Neural crest cell (in vitro differentiated cells): ENCODE results near the gene FRMD5. TPM values are rescaled to one million over a fixed set of nuclear protein-coding genes. Genes with fewer than 3 reads are reported as not detected.
"Not testable (repeated sequence)": the region's sequence is repeated elsewhere in the genome, so short reads cannot be mapped to it uniquely, and the experiment has no call there.

Experiments
- DNase-seq: peaks from one replicate; pipeline ENCODE4 v3.0.0; 2021; ENCODE audit warnings: low read depth, mixed read lengths, low spot score
- H3K27ac Mint-ChIP-seq: one replicate; pipeline ENCODE4 v1.8.0; 2021; ENCODE audit warnings: mild to moderate bottlenecking, mixed read lengths; ENCODE audit not compliant: unreplicated experiment
- H3K27me3 Mint-ChIP-seq: 2 replicates; pipeline ENCODE4 v1.8.0; 2021; ENCODE audit warnings: low read depth, mild to moderate bottlenecking, mixed read lengths
- H3K36me3 Mint-ChIP-seq: 2 replicates; pipeline ENCODE4 v1.8.0; 2021; ENCODE audit warnings: low read depth, mild to moderate bottlenecking, mixed read lengths
- H3K4me1 Mint-ChIP-seq: 2 replicates; pipeline ENCODE4 v1.8.0; 2021; ENCODE audit warnings: mixed read lengths
- H3K4me3 Mint-ChIP-seq: one replicate; pipeline ENCODE4 v1.8.0; 2021; ENCODE audit warnings: mild to moderate bottlenecking, mixed read lengths
- H3K9me3 Mint-ChIP-seq: 2 replicates; pipeline ENCODE4 v1.8.0; 2021; ENCODE audit warnings: mixed read lengths
- total RNA-seq: library from RNA; stranded (reverse); gene quantifications from 2 replicates; pipeline ENCODE4 v1.2.1, GENCODE V29; 2021
- TF ChIP-seq, protein P1 (sequence below): fragments of 200-600 bp; sonication (generic); conservative IDR thresholded peaks from 2 replicates; pipeline ENCODE4 v1.5.0; 2021; ENCODE audit warnings: antibody characterized with exemption, mild to moderate bottlenecking

Gene FRMD5
- total RNA-seq, 1 donor from 2014 or later, result 4.3 TPM

DNA sequence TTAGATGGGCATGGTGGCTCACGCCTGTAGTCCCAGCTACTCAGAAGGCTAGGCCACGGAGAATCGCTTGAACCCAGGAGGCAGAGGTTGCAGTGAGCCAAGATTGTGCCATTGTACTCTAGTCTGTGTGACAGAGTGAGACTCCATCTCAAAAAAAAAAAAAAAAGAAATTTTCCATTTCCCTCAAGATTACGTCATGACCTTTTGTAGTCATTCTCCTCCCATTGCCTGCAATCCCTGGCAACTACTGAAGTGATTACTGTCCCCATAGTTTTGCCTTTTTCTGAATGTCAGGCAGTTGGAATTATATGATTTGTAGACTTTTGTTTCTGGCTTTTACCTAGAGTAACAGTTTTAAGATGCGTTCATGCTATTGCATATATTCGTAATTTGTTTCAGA is 340.3 kb downstream of the FRMD5 start:
- no peak for DNase-seq
- H3K27me3 Mint-ChIP-seq, result no peaks in the 10 kb centered on the region
- H3K36me3 Mint-ChIP-seq, result peaks cover 9% of the 10 kb centered on the region
- H3K4me3 Mint-ChIP-seq, result no peak overlapping the region
- H3K4me1 Mint-ChIP-seq, result no peaks in the 10 kb centered on the region
- H3K9me3 Mint-ChIP-seq, result no peaks in the 10 kb centered on the region
- TF ChIP-seq, protein P1, sequence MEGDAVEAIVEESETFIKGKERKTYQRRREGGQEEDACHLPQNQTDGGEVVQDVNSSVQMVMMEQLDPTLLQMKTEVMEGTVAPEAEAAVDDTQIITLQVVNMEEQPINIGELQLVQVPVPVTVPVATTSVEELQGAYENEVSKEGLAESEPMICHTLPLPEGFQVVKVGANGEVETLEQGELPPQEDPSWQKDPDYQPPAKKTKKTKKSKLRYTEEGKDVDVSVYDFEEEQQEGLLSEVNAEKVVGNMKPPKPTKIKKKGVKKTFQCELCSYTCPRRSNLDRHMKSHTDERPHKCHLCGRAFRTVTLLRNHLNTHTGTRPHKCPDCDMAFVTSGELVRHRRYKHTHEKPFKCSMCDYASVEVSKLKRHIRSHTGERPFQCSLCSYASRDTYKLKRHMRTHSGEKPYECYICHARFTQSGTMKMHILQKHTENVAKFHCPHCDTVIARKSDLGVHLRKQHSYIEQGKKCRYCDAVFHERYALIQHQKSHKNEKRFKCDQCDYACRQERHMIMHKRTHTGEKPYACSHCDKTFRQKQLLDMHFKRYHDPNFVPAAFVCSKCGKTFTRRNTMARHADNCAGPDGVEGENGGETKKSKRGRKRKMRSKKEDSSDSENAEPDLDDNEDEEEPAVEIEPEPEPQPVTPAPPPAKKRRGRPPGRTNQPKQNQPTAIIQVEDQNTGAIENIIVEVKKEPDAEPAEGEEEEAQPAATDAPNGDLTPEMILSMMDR, result no peak
- no peak overlapping the region for H3K27ac Mint-ChIP-seq

DNA sequence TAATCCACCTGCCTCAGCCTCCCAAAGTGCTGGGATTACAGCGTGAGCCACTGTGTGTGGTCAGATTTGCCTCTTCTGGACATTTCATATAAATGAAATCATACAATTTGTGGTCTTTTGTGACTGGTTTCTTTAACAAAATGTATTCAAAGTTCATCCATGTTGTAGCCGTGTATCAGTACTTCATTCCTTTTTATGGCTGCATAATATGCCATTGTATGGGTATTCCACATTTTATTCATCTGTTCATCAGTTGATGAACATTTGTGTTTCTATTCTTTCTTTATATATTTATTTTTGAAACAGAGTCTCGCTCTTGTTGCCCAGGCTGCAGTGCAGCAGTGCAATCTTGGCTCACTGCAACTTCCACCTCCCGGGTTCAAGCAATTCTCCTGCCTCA is 342.5 kb downstream of the FRMD5 start:
- TF ChIP-seq, protein P1, result no peak
- no peaks in the 10 kb centered on the region for H3K4me1 Mint-ChIP-seq
- no peak overlapping the region for H3K27ac Mint-ChIP-seq
- H3K27me3 Mint-ChIP-seq, result no peaks in the 10 kb centered on the region
- H3K36me3 Mint-ChIP-seq, result peaks cover 9% of the 10 kb centered on the region
- H3K9me3 Mint-ChIP-seq, result no peaks in the 10 kb centered on the region
- no peak overlapping the region for H3K4me3 Mint-ChIP-seq
- no peak for DNase-seq

DNA sequence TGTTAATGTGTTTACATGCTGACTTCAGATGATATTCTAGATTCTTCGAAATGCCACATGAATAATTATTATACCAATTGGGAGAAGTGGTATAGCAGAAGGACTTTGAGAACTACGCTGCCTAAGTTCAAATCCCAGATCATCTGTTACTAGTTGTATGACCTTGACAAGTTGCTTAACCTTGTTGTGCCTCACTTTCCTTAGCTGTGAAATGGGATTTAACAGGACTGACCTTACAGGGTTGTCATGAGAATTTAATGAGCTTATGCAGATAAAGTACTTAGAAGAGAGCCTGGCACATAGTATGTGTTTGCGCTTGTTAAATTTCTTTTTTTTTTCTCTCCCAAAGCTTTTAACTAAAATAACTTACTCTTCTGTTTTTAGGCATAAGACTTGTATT is 343.8 kb downstream of the FRMD5 start:
- H3K4me1 Mint-ChIP-seq, result no peaks in the 10 kb centered on the region
- no peak for DNase-seq

DNA sequence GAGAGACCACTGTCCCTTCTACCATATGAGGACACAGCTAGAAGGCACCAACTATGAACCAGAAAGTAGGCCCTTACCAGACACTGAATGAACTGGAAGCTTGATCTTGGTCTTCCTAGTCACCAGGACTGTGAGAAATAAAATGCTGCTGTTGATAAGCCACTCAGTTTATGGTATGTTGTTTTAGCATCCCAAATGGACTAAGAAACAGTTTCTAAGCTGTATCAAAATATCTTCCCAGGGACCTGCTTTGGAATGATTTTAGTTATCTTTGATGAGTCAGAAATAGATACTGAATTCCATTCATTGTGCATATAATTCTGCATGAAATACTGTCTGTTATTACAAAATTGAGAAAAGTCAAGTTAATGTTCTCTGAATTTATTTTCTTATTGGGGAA is 349.6 kb downstream of the FRMD5 start:
- no peaks in the 10 kb centered on the region for H3K27me3 Mint-ChIP-seq
- H3K9me3 Mint-ChIP-seq, result no peaks in the 10 kb centered on the region
- peaks cover 7% of the 10 kb centered on the region for H3K36me3 Mint-ChIP-seq
- TF ChIP-seq, protein P1, result no peak
- no peak for DNase-seq
- H3K4me1 Mint-ChIP-seq, result no peaks in the 10 kb centered on the region
- no peak overlapping the region for H3K4me3 Mint-ChIP-seq
- H3K27ac Mint-ChIP-seq, result no peak overlapping the region

More for the DNA sequence above, 343.8 kb downstream of the FRMD5 start:
- no peaks in the 10 kb centered on the region for H3K27me3 Mint-ChIP-seq
- peaks cover 9% of the 10 kb centered on the region for H3K36me3 Mint-ChIP-seq
- H3K27ac Mint-ChIP-seq, result no peak overlapping the region
- no peaks in the 10 kb centered on the region for H3K9me3 Mint-ChIP-seq
- TF ChIP-seq, protein P1, result no peak
- no peak overlapping the region for H3K4me3 Mint-ChIP-seq

DNA sequence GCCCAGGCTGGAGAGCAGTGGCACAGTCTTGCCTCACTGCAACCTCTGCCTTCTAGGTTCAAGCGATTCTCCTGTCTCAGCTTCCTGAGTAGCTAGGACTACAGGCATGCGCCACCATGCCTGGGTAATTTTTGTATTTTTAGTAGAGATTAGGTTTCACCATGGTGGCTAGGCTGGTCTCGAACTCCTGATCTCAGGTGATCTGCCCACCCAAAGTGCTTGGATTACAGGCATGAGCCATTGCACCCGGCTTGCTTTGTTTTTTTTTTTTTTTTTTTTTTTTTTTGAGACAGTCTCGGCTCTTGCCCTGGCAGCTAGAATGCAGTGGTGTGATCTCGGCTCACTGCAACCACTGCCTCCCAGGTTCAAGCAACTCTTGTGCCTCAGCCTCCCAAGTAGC is 362.6 kb downstream of the FRMD5 start:
- H3K4me3 Mint-ChIP-seq, H3K27me3 Mint-ChIP-seq, H3K36me3 Mint-ChIP-seq, H3K9me3 Mint-ChIP-seq, DNase-seq, H3K27ac Mint-ChIP-seq: not testable (repeated sequence)
- peaks cover 24% of the 10 kb centered on the region for H3K4me1 Mint-ChIP-seq

DNA sequence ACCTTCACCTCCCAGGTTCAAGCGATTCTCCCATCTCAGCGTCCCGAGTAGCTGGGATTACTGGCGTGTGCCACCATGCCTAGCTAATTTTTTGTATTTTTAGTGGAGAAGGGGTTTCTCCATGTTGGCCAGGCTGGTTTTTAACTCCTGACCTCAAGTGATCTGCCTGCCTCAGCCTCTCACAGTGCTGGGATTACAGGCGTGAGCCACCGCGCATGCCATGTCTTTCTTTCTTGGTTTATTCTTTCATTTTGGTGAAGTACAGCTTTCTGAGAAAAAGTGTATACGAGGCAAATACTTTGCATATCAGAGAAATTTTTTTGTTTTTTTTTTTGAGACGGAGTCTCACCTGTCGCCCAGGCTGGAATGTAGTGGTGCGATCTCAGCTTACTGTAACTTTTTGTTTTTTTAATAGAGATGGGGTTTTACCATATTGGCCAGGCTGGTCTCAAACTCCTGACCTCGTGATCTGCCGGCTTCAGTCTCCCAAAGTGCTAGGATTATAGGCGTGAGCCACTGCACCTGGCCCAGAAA is 363.5 kb downstream of the FRMD5 start:
- not testable (repeated sequence) for DNase-seq, H3K9me3 Mint-ChIP-seq, H3K27ac Mint-ChIP-seq, H3K36me3 Mint-ChIP-seq, H3K27me3 Mint-ChIP-seq
- peak overlapping the region; percentile 45 for H3K4me3 Mint-ChIP-seq
- H3K4me1 Mint-ChIP-seq, result peaks cover 32% of the 10 kb centered on the region

DNA sequence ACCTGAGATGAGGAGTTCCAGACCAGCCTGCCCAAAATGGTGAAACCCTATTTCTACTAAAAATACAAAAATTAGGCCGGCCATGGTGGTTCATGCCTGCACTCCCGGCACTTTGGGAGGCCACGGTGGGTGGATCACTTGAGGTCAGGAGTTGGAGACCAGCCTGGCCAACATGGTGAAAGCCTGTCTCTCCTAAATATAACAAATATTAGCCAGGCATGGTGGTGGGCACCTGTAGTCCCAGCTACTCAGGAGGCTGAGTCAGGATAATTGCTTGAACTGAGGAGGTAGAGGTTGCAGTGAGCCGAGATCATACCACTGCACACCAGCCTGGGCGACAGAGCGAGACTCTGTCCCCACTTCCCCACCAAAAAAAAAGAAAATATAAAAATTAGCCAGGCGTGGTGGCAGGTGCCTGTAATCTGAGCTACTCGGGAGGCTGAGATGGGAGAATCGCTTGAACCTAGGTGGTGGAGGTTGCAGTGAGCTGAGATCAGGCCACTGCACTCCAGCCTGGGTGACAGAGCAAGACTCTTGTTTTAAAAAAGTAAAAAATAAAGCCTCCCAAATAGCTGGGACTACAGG is 364.3 kb downstream of the FRMD5 start:
- H3K27me3 Mint-ChIP-seq, H3K36me3 Mint-ChIP-seq, DNase-seq, H3K4me3 Mint-ChIP-seq, H3K27ac Mint-ChIP-seq, H3K9me3 Mint-ChIP-seq: not testable (repeated sequence)
- H3K4me1 Mint-ChIP-seq, result peaks cover 32% of the 10 kb centered on the region

DNA sequence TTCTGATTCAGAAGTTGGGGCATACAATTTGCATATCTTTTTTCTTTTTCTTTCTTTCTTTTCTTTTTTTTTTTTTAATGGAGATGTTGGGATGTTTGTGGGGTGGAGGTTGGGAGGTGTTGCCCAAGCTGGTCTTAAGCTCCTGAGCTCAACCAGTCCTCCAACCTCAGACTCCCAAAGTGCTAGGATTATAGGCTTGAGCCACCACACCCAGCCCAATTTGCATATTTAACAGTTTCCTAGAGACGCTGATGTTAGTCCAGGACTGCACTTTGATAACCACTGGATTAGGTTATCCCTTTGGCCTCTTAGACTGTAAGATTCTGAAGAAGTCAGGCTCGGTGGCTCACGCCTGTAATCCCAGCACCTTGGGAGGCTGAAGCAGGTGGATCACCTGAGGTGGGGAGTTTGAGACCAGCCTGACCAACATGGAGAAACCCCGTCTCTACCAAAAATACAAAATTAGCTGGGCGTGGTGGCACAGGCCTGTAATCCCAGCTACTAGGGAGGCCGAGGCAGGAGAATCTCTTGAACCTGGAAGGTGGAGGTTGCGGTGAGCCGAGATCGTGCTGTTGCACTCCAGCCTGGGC is 365.0 kb downstream of the FRMD5 start:
- H3K36me3 Mint-ChIP-seq, H3K27me3 Mint-ChIP-seq, H3K9me3 Mint-ChIP-seq, DNase-seq, H3K27ac Mint-ChIP-seq: not testable (repeated sequence)
- Mint-ChIP-seq H3K4me3 (peak overlapping the region; percentile 41), H3K4me1 (peaks cover 32% of the 10 kb centered on the region)
